Lower leg skin (tissue), 4 donors: Measurements from ENCODE around the gene EVI5L. TPM values are rescaled to one million over a fixed set of nuclear protein-coding genes. Genes with fewer than 3 reads are reported as not detected.

Source experiments
- DNase-seq, 2 donors: peaks; one replicate each; pipeline ENCODE4 v3.0.0-alpha.2; 2019; ENCODE audit warnings: low spot score in 2 of 2
- H3K4me3 ChIP-seq: fragments of 200-600 bp; sonication (generic); 2 replicates; pipeline ENCODE4 v1.5.1; 2017; ENCODE audit warnings: mild to moderate bottlenecking, low read depth; ENCODE audit not compliant: poor library complexity, severe bottlenecking
- CTCF ChIP-seq, 3 donors: fragments of 450-650 bp; IDR thresholded peaks; one replicate each; pipeline ENCODE4 v1.5.1; 2016; ENCODE audit warnings: antibody characterized with exemption in 3 of 3, mild to moderate bottlenecking in 3 of 3, moderate library complexity in 2 of 3
- POLR2A ChIP-seq, 2 donors: fragments of 450-650 bp; IDR thresholded peaks; one replicate each; pipeline ENCODE4 v1.6.1; 2016 to 2017; ENCODE audit warnings: antibody characterized with exemption in 2 of 2, mild to moderate bottlenecking in 1 of 2, moderate library complexity in 1 of 2
- WGBS, 2 donors: methylation state at CpG; one replicate each; pipeline ENCODE4 v1.1.5; 2018; 5-methylcytosine and 5-hydroxymethylcytosine counted together
- intact Hi-C: fragments of 100-400 bp; cut with DNase I; formaldehyde crosslinking; loops from one replicate; pipeline ENCODE4 v1.15.0; 2023; ENCODE audit warnings: low total_unique reads
- total RNA-seq, 4 donors: library from RNA; depleted of rRNA; stranded (reverse); fragments of >200 nt; gene quantifications; one replicate each; pipeline ENCODE4 v1.1.0, GENCODE V29; 2016

The EVI5L gene
- total RNA-seq, 4 donors from 2014 or later: 16.2 to 23.3 (median 20.0) TPM

- intact Hi-C loops: no loop called here
- H3K4me3 ChIP-seq: no peak overlapping the region
- DNase-seq: no peak
- 87 to 93% methylated on average over 23 of the region's 23 CpGs for WGBS, 2 donors
- TF ChIP-seq CTCF (IDR thresholded peaks at IDR 0.05): no peak
- TF ChIP-seq POLR2A (IDR thresholded peaks at IDR 0.05): no peak
These were observed 17.6 kb downstream of the EVI5L start for GRCh38 chr19:7847664-7848063.

- no peak for TF ChIP-seq CTCF (IDR thresholded peaks at IDR 0.05)
- TF ChIP-seq POLR2A (IDR thresholded peaks at IDR 0.05): no peak
- WGBS, 2 donors: 93 to 95% methylated on average over 26 to 32 of the region's 34 CpGs
- intact Hi-C loops: no loop called here
- no peak overlapping the region for H3K4me3 ChIP-seq
- no peak for DNase-seq
These were observed 18.9 kb downstream of the EVI5L start for GRCh38 chr19:7848779-7849457.

GRCh38 chr19:7849631-7849999 lies 19.6 kb downstream of the EVI5L start:
- H3K4me3 ChIP-seq: no peak overlapping the region
- TF ChIP-seq POLR2A (IDR thresholded peaks at IDR 0.05): no peak
- no peak for TF ChIP-seq CTCF (IDR thresholded peaks at IDR 0.05)
- 80 to 92% methylated on average over 8 to 9 of the region's 9 CpGs for WGBS, 2 donors

GRCh38 chr19:7850000-7850813 lies 20.2 kb downstream of the EVI5L start:
- intact Hi-C loops: loop anchor here (5.0 to 10.0 kb wide), 2 partner anchors 77 to 155 kb away; partner anchors contain the start of genes CTXN1 and ELAVL1
- no peak for TF ChIP-seq POLR2A (IDR thresholded peaks at IDR 0.05)
- no peak for TF ChIP-seq CTCF (IDR thresholded peaks at IDR 0.05)
- 40 to 50% methylated on average over 15 to 25 of the region's 25 CpGs for WGBS, 2 donors

More at GRCh38 chr19:7849631-7849999, 19.6 kb downstream of the EVI5L start:
- no peak for DNase-seq
- intact Hi-C loops: no loop called here

GRCh38 chr19:7850945-7851622 lies 21.1 kb downstream of the EVI5L start:
- DNase-seq: no peak
- TF ChIP-seq POLR2A (IDR thresholded peaks at IDR 0.05) (no peak), CTCF (IDR thresholded peaks at IDR 0.05) (no peak)
- WGBS, 2 donors: 85 to 92% methylated on average over 11 to 19 of the region's 19 CpGs
- intact Hi-C loops: loop anchor here (5.0 to 10.0 kb wide), 2 partner anchors 76 to 154 kb away; partner anchors contain the start of genes CTXN1 and ELAVL1
- no peak overlapping the region for H3K4me3 ChIP-seq

More at GRCh38 chr19:7850000-7850813, 20.2 kb downstream of the EVI5L start:
- no peak for DNase-seq
- H3K4me3 ChIP-seq: no peak overlapping the region
